Mesenchymal stem cell (in vitro differentiated cells and primary cell): ENCODE measurements around the gene RPS2.

Source experiments
- DNase-seq: peaks from one replicate; pipeline ENCODE4 v3.0.0-alpha.2; 2013
- H2AFZ ChIP-seq: one replicate; pipeline ENCODE4 v1.6.1; 2013; ENCODE audit warnings: low read depth, mild to moderate bottlenecking, control low read depth, inconsistent platforms, low read length, moderate library complexity
- H2AK5ac ChIP-seq: 2 replicates; pipeline ENCODE4 v1.6.1; 2013; ENCODE audit warnings: low read length, moderate library complexity, mild to moderate bottlenecking, inconsistent platforms; ENCODE audit not compliant: severe bottlenecking
- H2BK120ac ChIP-seq: one replicate; pipeline ENCODE4 v1.6.1; 2013; ENCODE audit warnings: low read depth, mild to moderate bottlenecking, inconsistent platforms, low read length, moderate library complexity
- H2BK12ac ChIP-seq, 2 experiments: one replicate each; pipeline ENCODE4 v1.6.1; 2013; ENCODE audit warnings: inconsistent platforms in 2 of 2, low read length in 2 of 2, mild to moderate bottlenecking in 2 of 2, moderate library complexity in 2 of 2, control low read depth in 1 of 2
- H2BK15ac ChIP-seq: one replicate; pipeline ENCODE4 v1.6.1; 2013; ENCODE audit warnings: mild to moderate bottlenecking, low read depth, inconsistent platforms; ENCODE audit not compliant: poor library complexity, severe bottlenecking
- H2BK5ac ChIP-seq: 2 replicates; pipeline ENCODE4 v1.6.1; 2013; ENCODE audit warnings: low read depth, mild to moderate bottlenecking, low read length, control low read depth, inconsistent platforms; ENCODE audit not compliant: poor library complexity, severe bottlenecking
- H3K14ac ChIP-seq, 2 experiments: one replicate each; pipeline ENCODE4 v1.6.1; 2013; ENCODE audit warnings: inconsistent platforms in 2 of 2, low read length in 2 of 2, control low read depth in 1 of 2, mild to moderate bottlenecking in 1 of 2, moderate library complexity in 1 of 2
- H3K18ac ChIP-seq, 2 experiments: one replicate each; pipeline ENCODE4 v1.6.1; 2013; ENCODE audit warnings: inconsistent platforms in 2 of 2, low read length in 2 of 2, control low read depth in 1 of 2, low read depth in 1 of 2, mild to moderate bottlenecking in 1 of 2
- H3K23ac ChIP-seq, 2 experiments: one replicate each; pipeline ENCODE4 v1.6.1; 2013; ENCODE audit warnings: inconsistent platforms in 2 of 2, low read length in 2 of 2, mild to moderate bottlenecking in 2 of 2, moderate library complexity in 2 of 2, control low read depth in 1 of 2
- H3K27ac ChIP-seq: 2 replicates; pipeline ENCODE4 v1.5.1; 2013; ENCODE audit warnings: mild to moderate bottlenecking, moderate library complexity, low read length, control low read depth, inconsistent platforms; ENCODE audit not compliant: poor library complexity, severe bottlenecking
- H3K27me3 ChIP-seq, 2 experiments: 2 replicates each; pipeline versions ENCODE4 v1.6.1 to v1.7.0; 2013; ENCODE audit warnings: low read length in 2 of 2, mild to moderate bottlenecking in 2 of 2, moderate library complexity in 2 of 2, control low read depth in 1 of 2, inconsistent platforms in 1 of 2; ENCODE audit not compliant: control insufficient read depth in 1 of 2, insufficient read depth in 1 of 2
- H3K36me3 ChIP-seq, 2 experiments: 2 replicates each; pipeline versions ENCODE4 v1.6.1 to v1.7.0; 2013; ENCODE audit warnings: low read length in 2 of 2, control low read depth in 1 of 2, inconsistent platforms in 1 of 2, low read depth in 1 of 2, mild to moderate bottlenecking in 1 of 2; ENCODE audit not compliant: insufficient read depth in 2 of 2, control insufficient read depth in 1 of 2
- H3K4ac ChIP-seq, 2 experiments: one replicate each; pipeline ENCODE4 v1.6.1; 2013; ENCODE audit warnings: inconsistent platforms in 2 of 2, low read length in 2 of 2, mild to moderate bottlenecking in 2 of 2, moderate library complexity in 2 of 2, control low read depth in 1 of 2, low read depth in 1 of 2
- H3K4me1 ChIP-seq: 2 replicates; pipeline ENCODE4 v1.6.1; 2013; ENCODE audit warnings: low read depth, low read length, control low read depth; ENCODE audit not compliant: control insufficient read depth, insufficient read depth
- H3K4me2 ChIP-seq: 2 replicates; pipeline ENCODE4 v1.6.1; 2013; ENCODE audit warnings: low read length, mild to moderate bottlenecking, inconsistent platforms; ENCODE audit not compliant: poor library complexity, severe bottlenecking
- H3K4me3 ChIP-seq, 2 experiments: 2 replicates each; pipeline versions ENCODE4 v1.5.1 to v1.7.0; 2013; ENCODE audit warnings: low read length in 2 of 2, mild to moderate bottlenecking in 2 of 2, control low read depth in 1 of 2, low read depth in 1 of 2; ENCODE audit not compliant: insufficient read depth in 1 of 2
- H3K79me1 ChIP-seq: replicated peaks from 2 replicates; pipeline ENCODE4 v1.6.1; 2013; ENCODE audit warnings: mild to moderate bottlenecking, control low read depth, low read length, inconsistent platforms; ENCODE audit not compliant: poor library complexity, severe bottlenecking
- H3K9ac ChIP-seq: 2 replicates; pipeline ENCODE4 v1.7.0; 2013; ENCODE audit warnings: mild to moderate bottlenecking, low read length, moderate library complexity
- H3K9me3 ChIP-seq: 2 replicates; pipeline ENCODE4 v1.7.0; 2013; ENCODE audit warnings: mild to moderate bottlenecking, low read length; ENCODE audit not compliant: control insufficient read depth
- H4K8ac ChIP-seq: one replicate; pipeline ENCODE4 v1.6.1; 2013; ENCODE audit warnings: inconsistent platforms, mild to moderate bottlenecking, low read length, moderate library complexity
- H4K91ac ChIP-seq: one replicate; pipeline ENCODE4 v1.6.1; 2013; ENCODE audit warnings: mild to moderate bottlenecking, low read length, inconsistent platforms
- WGBS: methylation state at CpG from one replicate; pipeline ENCODE4 v1.1.7; 2013; ENCODE audit warnings: mixed read lengths; 5-methylcytosine and 5-hydroxymethylcytosine counted together

The RPS2 gene

GRCh38 chr16:2009791-2010510 is 45.3 kb upstream of the RPS2 start, which contains the start of gene ZNF598:
ZNF598 (minus strand) TSS chr16:2009821.
- peak within 1 kb of the TSS; percentile 98 for H4K8ac ChIP-seq
- peak within 1 kb of the TSS; percentile 67 for H2AK5ac ChIP-seq
- peak within 1 kb of the TSS; percentile 68 for H2BK15ac ChIP-seq
- no peak within 1 kb of the TSS for H2AFZ ChIP-seq
- H3K9ac ChIP-seq = peak within 1 kb of the TSS; percentile 99
- H2BK120ac ChIP-seq = peak within 1 kb of the TSS; percentile 27
- peak within 1 kb of the TSS; percentile 51 for H3K27ac ChIP-seq
- H3K4ac ChIP-seq = peak within 1 kb of the TSS; percentile 88 to 90
- WGBS = 5% methylated on average over 52 of the region's 52 CpGs
- H4K91ac ChIP-seq = peak within 1 kb of the TSS; percentile 87
- peak within 1 kb of the TSS; percentile 76 for H2BK5ac ChIP-seq
- H3K27me3 ChIP-seq = no peaks in the 10 kb centered on the region
- H3K36me3 ChIP-seq = peaks cover 0 to 27% of the 10 kb centered on the region in 2 experiments
- peak; percentile 88 for DNase-seq
- peaks cover 5% of the 10 kb centered on the region for H3K79me1 ChIP-seq
- H3K4me3 ChIP-seq = peak within 1 kb of the TSS; percentile 88 to 94
- H3K4me2 ChIP-seq = peak within 1 kb of the TSS; percentile 58
- H3K18ac ChIP-seq = peak within 1 kb of the TSS; percentile 92 to 93
- H3K9me3 ChIP-seq = no peaks in the 10 kb centered on the region
- H3K23ac ChIP-seq = peak within 1 kb of the TSS in 1 of 2 experiments; percentile 30
- peaks cover 41% of the 10 kb centered on the region for H3K4me1 ChIP-seq
- H3K14ac ChIP-seq = peak within 1 kb of the TSS in 1 of 2 experiments; percentile 76
- peak within 1 kb of the TSS in 1 of 2 experiments; percentile 45 for H2BK12ac ChIP-seq

- no peak overlapping the region for H3K27ac ChIP-seq
- H2BK15ac ChIP-seq = peak overlapping the region; percentile 68
- H2AFZ ChIP-seq = no peak overlapping the region
- no peaks in the 10 kb centered on the region for H3K27me3 ChIP-seq
- H4K8ac ChIP-seq = no peak overlapping the region
- H2AK5ac ChIP-seq = no peak overlapping the region
- peak overlapping the region in 1 of 2 experiments; percentile 30 for H3K23ac ChIP-seq
- peak overlapping the region; percentile 38 to 77 for H3K4ac ChIP-seq
- peak overlapping the region; percentile 93 for H3K9ac ChIP-seq
- H3K4me3 ChIP-seq = peak overlapping the region; percentile 88 to 91
- H2BK120ac ChIP-seq = no peak overlapping the region
- H3K18ac ChIP-seq = peak overlapping the region; percentile 76 to 92
- peak overlapping the region; percentile 76 for H2BK5ac ChIP-seq
- H3K36me3 ChIP-seq = peaks cover 0 to 34% of the 10 kb centered on the region in 2 experiments
- H3K14ac ChIP-seq = peak overlapping the region in 1 of 2 experiments; percentile 46
- peak overlapping the region; percentile 53 for H3K4me2 ChIP-seq
- peaks cover 8% of the 10 kb centered on the region for H3K79me1 ChIP-seq
- no peak for DNase-seq
- H4K91ac ChIP-seq = peak overlapping the region; percentile 87
- WGBS = under 1% methylated on average over 52 of the region's 55 CpGs
- H3K4me1 ChIP-seq = peaks cover 48% of the 10 kb centered on the region
- H2BK12ac ChIP-seq = no peak overlapping the region
- no peaks in the 10 kb centered on the region for H3K9me3 ChIP-seq
Measured at GRCh38 chr16:2009164-2009711, 44.6 kb upstream of the RPS2 start.

DNA sequence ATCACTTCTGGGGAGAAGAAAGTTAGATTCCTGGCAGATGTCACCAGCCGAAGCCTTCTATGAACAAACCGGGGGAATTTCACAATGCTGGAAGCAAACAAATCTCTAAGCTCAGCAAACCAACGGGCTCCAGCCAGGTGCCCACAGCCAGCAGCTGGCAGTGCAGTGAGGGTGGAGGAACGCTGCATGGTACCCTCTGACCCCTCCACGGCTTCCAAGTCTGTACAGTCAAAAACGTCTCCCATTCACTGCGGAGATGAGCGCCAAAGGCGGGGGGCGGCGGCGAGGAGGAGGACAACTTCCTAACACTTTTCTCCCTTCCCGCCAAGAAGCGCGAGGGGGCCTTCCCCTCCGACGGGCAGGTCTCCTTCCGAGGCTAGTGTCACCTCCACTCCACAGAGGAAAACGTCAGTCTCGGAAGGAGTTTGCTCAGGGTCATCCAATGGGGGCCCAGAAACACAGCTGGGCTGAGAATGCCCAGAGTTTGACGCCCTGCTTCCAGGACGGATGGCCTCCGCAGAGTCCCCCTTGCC is 44.1 kb upstream of the RPS2 start:
- H2BK5ac ChIP-seq = no peak overlapping the region
- H3K27ac ChIP-seq = peak overlapping the region; percentile 20
- no peak overlapping the region for H4K8ac ChIP-seq
- peak overlapping the region in 1 of 2 experiments; percentile 77 for H3K4ac ChIP-seq
- peak overlapping the region; percentile 93 for H3K9ac ChIP-seq
- H3K79me1 ChIP-seq = peaks cover 9% of the 10 kb centered on the region
- H2AK5ac ChIP-seq = no peak overlapping the region
- peak overlapping the region in 1 of 2 experiments; percentile 16 for H3K23ac ChIP-seq
- peak overlapping the region; percentile 53 for H3K4me2 ChIP-seq
- peak overlapping the region in 1 of 2 experiments; percentile 54 for H3K18ac ChIP-seq
- no peak overlapping the region for H2AFZ ChIP-seq
- no peaks in the 10 kb centered on the region for H3K27me3 ChIP-seq
- no peak overlapping the region for H3K14ac ChIP-seq
- no peak overlapping the region for H2BK15ac ChIP-seq
- H2BK120ac ChIP-seq = no peak overlapping the region
- H2BK12ac ChIP-seq = peak overlapping the region in 1 of 2 experiments; percentile 6
- H4K91ac ChIP-seq = no peak overlapping the region
- H3K4me1 ChIP-seq = peaks cover 54% of the 10 kb centered on the region
- H3K9me3 ChIP-seq = no peaks in the 10 kb centered on the region
- H3K4me3 ChIP-seq = peak overlapping the region; percentile 88 to 91
- 9% methylated on average over 23 of the region's 23 CpGs for WGBS
- peaks cover 0 to 37% of the 10 kb centered on the region in 2 experiments for H3K36me3 ChIP-seq
- peak; percentile 67 for DNase-seq

DNA sequence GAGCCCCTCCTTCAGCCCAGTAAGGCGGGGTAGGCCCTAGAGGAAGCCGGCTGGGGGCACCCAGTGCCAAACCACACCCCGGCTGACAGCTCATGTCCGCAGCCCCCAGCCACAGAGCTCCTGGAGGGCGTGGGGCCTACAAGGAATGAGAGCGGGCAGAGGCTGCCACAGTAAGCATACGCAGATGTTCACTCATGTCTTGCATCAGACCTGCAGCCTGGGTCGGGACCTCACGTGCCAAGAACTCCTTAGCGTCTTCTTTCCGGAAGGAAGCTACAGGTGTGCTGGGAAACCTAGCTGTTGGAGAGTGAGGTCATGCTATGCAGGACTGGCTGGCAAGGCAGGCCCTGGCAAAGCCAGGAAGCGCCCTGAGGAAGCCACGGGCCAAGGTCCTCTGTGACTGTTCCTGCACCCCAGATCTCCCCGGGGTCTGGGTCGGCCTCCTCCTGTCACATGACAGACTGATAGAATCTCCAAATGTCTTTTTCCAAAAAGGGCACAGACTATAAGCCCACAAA is 43.4 kb upstream of the RPS2 start:
- Histone ChIP-seq H2BK120ac (no peak overlapping the region), H3K4me2 (peak overlapping the region; percentile 53), H3K4me1 (peaks cover 57% of the 10 kb centered on the region), H3K4ac (no peak overlapping the region), H2AFZ (no peak overlapping the region), H3K23ac (no peak overlapping the region), H2AK5ac (no peak overlapping the region), H3K36me3 (peaks cover 4 to 43% of the 10 kb centered on the region in 2 experiments), H3K27me3 (no peaks in the 10 kb centered on the region), H2BK12ac (no peak overlapping the region), H3K14ac (no peak overlapping the region), H4K8ac (no peak overlapping the region), H2BK15ac (no peak overlapping the region), H3K9me3 (no peaks in the 10 kb centered on the region), H3K4me3 (peak overlapping the region in 1 of 2 experiments; percentile 91), H3K18ac (no peak overlapping the region), H3K79me1 (peaks cover 13% of the 10 kb centered on the region), H4K91ac (no peak overlapping the region), H3K27ac (no peak overlapping the region), H3K9ac (peak overlapping the region; percentile 93), H2BK5ac (no peak overlapping the region)
- DNase-seq = no peak
- WGBS = 80% methylated on average over 15 of the region's 15 CpGs
